GM19193 (cell line): ENCODE data around the gene ERRFI1.

Source experiments
- POLR2A ChIP-seq: IDR thresholded peaks from 4 replicates; pipeline ENCODE4 v1.6.1; 2011; ENCODE audit not compliant: insufficient read depth, insufficient read length; ENCODE audit errors: extremely low read depth

The ERRFI1 gene

GRCh38 chr1:8025671-8026144, 401 bp downstream of the ERRFI1 start:
- no peak for TF ChIP-seq POLR2A

- TF ChIP-seq POLR2A: no peak
These were observed 943 bp downstream of the ERRFI1 start for GRCh38 chr1:8025061-8025670.

GRCh38 chr1:8024329-8024728, 1.8 kb downstream of the ERRFI1 start:
- TF ChIP-seq POLR2A: no peak

GRCh38 chr1:8023995-8024313, 2.2 kb downstream of the ERRFI1 start:
- TF ChIP-seq POLR2A: no peak

- TF ChIP-seq POLR2A: no peak
These were observed 2.7 kb downstream of the ERRFI1 start for GRCh38 chr1:8023287-8023994.

- TF ChIP-seq POLR2A: no peak
These were observed 3.5 kb downstream of the ERRFI1 start for GRCh38 chr1:8022395-8023286.

- no peak for TF ChIP-seq POLR2A
These were observed 4.3 kb downstream of the ERRFI1 start for GRCh38 chr1:8021676-8022266.

GRCh38 chr1:8020032-8020431, 6.1 kb downstream of the ERRFI1 start:
- no peak for TF ChIP-seq POLR2A

GRCh38 chr1:8019229-8019620, 6.9 kb downstream of the ERRFI1 start:
- no peak for TF ChIP-seq POLR2A

- no peak for TF ChIP-seq POLR2A
These were observed 7.4 kb downstream of the ERRFI1 start for GRCh38 chr1:8018492-8019228.

GRCh38 chr1:8017495-8018197, 8.5 kb downstream of the ERRFI1 start:
- TF ChIP-seq POLR2A: no peak

GRCh38 chr1:8016895-8017241, 9.2 kb downstream of the ERRFI1 start:
- no peak for TF ChIP-seq POLR2A

- TF ChIP-seq POLR2A: no peak
These were observed 9.8 kb downstream of the ERRFI1 start for GRCh38 chr1:8016210-8016894.

- TF ChIP-seq POLR2A: no peak
These were observed 10.3 kb downstream of the ERRFI1 start for GRCh38 chr1:8015809-8016165.

- TF ChIP-seq POLR2A: no peak
These were observed 10.9 kb downstream of the ERRFI1 start for GRCh38 chr1:8015036-8015808.
